Measurements from ENCODE around the gene HYCC1.

Gene HYCC1

DNA sequence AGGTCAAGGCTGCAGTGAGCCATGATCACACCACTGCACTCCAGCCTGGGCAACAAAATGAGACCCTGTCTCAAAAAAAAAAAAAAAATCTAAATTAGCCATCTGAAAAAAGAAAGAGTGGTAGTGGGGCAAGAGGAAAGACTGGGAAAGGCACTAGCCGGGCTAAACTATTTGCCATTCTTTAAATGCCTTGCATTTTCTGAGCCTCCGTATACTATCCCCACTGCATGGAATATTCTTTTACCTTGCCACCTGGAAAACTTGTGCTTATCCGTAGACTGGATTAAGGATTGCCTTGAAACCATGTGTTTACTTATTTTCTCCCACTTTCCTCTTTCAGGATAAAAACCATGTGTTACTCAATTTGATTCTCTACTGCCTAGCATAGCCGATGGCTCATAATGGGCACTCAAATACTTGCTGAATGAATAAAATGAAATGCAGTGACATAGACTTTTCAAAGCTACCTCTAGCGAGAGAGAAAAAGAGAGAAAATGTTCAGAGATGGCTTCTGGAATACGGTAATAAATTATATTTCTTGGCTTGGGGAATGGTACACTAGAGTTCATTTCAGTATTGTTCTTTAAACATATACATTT, 30.6 kb downstream of the HYCC1 start:
- Histone ChIP-seq H3K4ac (ENCODE audit: low read length) (no peak overlapping the region), H3K18ac (ENCODE audit: low read length) (no peak overlapping the region), H3K9ac (ENCODE audit: low read depth, low read length, poor library complexity) (no peak overlapping the region), H3K23ac (ENCODE audit: low read depth, low read length, poor library complexity) (no peak overlapping the region), H3K9me3 (replicated peaks in 1 of 2; ENCODE audit: control insufficient read depth in 2 of 2, insufficient read depth in 1 of 2, low read depth in 1 of 2, low read length in 2 of 2) (no peaks in the 10 kb centered on the region), H3K27ac (replicated peaks; ENCODE audit: low read length) (no peak overlapping the region), H2BK12ac (ENCODE audit: low read length) (no peak overlapping the region), H4K8ac (ENCODE audit: low read depth, low read length) (no peak overlapping the region), H3K79me1 (ENCODE audit: low read depth, low read length) (no peaks in the 10 kb centered on the region), H4K91ac (ENCODE audit: low read depth, low read length, poor library complexity) (no peak overlapping the region), H3K36me3 (replicated peaks in 1 of 2; ENCODE audit: control insufficient read depth in 2 of 2, insufficient read depth in 2 of 2, low read length in 2 of 2) (no peaks in the 10 kb centered on the region), H2BK120ac (ENCODE audit: low read depth, low read length) (no peak overlapping the region), H3K27me3 (ENCODE audit: control insufficient read depth in 3 of 3, insufficient read depth in 3 of 3, low read depth in 1 of 3, low read length in 3 of 3) (no peaks in the 10 kb centered on the region), H3K4me3 (ENCODE audit: low read length in 2 of 2) (no peak overlapping the region), H2BK5ac (ENCODE audit: low read length) (no peak overlapping the region), H3K4me2 (ENCODE audit: insufficient read depth, low read length, poor library complexity, severe bottlenecking) (no peak overlapping the region), H2AFZ (ENCODE audit: low read length) (no peak overlapping the region), H3K4me1 (ENCODE audit: control insufficient read depth in 2 of 2, insufficient read depth in 1 of 2, low read depth in 1 of 2, low read length in 2 of 2) (no peaks in the 10 kb centered on the region), H2AK5ac (ENCODE audit: low read depth, low read length) (no peak overlapping the region), H3K14ac (ENCODE audit: low read length) (no peak overlapping the region), H2BK15ac (ENCODE audit: low read length) (no peak overlapping the region)
- no peak for DNase-seq (ENCODE audit: low spot score)
- WGBS, 2 donors (ENCODE audit: extremely low coverage in 2 of 2, insufficient read length in 2 of 2, insufficient replicate concordance in 1 of 2) = no CpG with 5 or more reads among the region's 6 CpGs

DNA sequence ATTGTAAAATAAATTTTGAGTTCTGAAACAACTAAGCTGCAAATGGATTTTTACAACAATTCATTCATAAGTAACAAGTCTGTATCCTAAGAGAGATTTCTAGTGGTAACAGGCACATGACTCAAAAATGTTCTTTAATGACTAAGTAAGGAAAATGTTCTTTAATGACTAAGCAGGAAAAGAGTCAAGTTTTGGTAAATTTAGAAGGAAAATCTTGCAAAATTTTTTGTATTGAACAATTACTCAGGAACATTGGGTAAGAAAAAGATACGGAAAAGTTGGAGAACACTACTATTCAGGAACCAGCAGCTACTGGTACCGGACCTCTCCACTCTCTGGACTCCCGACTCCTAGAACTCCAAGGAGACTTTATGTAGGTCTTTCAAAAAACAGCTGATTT, 33.5 kb downstream of the HYCC1 start:
- Histone ChIP-seq H2AK5ac (ENCODE audit: low read depth, low read length) (no peak overlapping the region), H3K27me3 (ENCODE audit: control insufficient read depth in 3 of 3, insufficient read depth in 3 of 3, low read depth in 1 of 3, low read length in 3 of 3) (no peaks in the 10 kb centered on the region), H3K4me2 (ENCODE audit: insufficient read depth, low read length, poor library complexity, severe bottlenecking) (no peak overlapping the region), H3K36me3 (replicated peaks in 1 of 2; ENCODE audit: control insufficient read depth in 2 of 2, insufficient read depth in 2 of 2, low read length in 2 of 2) (peaks cover 0 to 29% of the 10 kb centered on the region in 2 donors), H3K14ac (ENCODE audit: low read length) (no peak overlapping the region), H2BK120ac (ENCODE audit: low read depth, low read length) (no peak overlapping the region), H3K9ac (ENCODE audit: low read depth, low read length, poor library complexity) (no peak overlapping the region), H3K9me3 (replicated peaks in 1 of 2; ENCODE audit: control insufficient read depth in 2 of 2, insufficient read depth in 1 of 2, low read depth in 1 of 2, low read length in 2 of 2) (no peaks in the 10 kb centered on the region), H2AFZ (ENCODE audit: low read length) (no peak overlapping the region), H4K8ac (ENCODE audit: low read depth, low read length) (no peak overlapping the region), H2BK12ac (ENCODE audit: low read length) (no peak overlapping the region), H2BK15ac (ENCODE audit: low read length) (no peak overlapping the region), H3K4me1 (ENCODE audit: control insufficient read depth in 2 of 2, insufficient read depth in 1 of 2, low read depth in 1 of 2, low read length in 2 of 2) (no peaks in the 10 kb centered on the region), H3K4me3 (ENCODE audit: low read length in 2 of 2) (no peak overlapping the region), H3K27ac (replicated peaks; ENCODE audit: low read length) (no peak overlapping the region), H3K79me1 (ENCODE audit: low read depth, low read length) (no peaks in the 10 kb centered on the region), H2BK5ac (ENCODE audit: low read length) (no peak overlapping the region), H3K4ac (ENCODE audit: low read length) (no peak overlapping the region), H3K18ac (ENCODE audit: low read length) (no peak overlapping the region), H4K91ac (ENCODE audit: low read depth, low read length, poor library complexity) (no peak overlapping the region), H3K23ac (ENCODE audit: low read depth, low read length, poor library complexity) (no peak overlapping the region)
- no peak for DNase-seq (ENCODE audit: low spot score)
- no CpG with 5 or more reads among the region's 3 CpGs for WGBS, 2 donors (ENCODE audit: extremely low coverage in 2 of 2, insufficient read length in 2 of 2, insufficient replicate concordance in 1 of 2)

GRCh38 chr7:22979861-22980260, 34.1 kb downstream of the HYCC1 start:
- no peaks in the 10 kb centered on the region for H3K9me3 ChIP-seq (replicated peaks in 1 of 2; ENCODE audit: control insufficient read depth in 2 of 2, insufficient read depth in 1 of 2, low read depth in 1 of 2, low read length in 2 of 2)
- no peaks in the 10 kb centered on the region for H3K4me1 ChIP-seq (ENCODE audit: control insufficient read depth in 2 of 2, insufficient read depth in 1 of 2, low read depth in 1 of 2, low read length in 2 of 2)
- H2BK120ac ChIP-seq (ENCODE audit: low read depth, low read length) = no peak overlapping the region
- H3K14ac ChIP-seq (ENCODE audit: low read length) = no peak overlapping the region
- no peak overlapping the region for H2BK5ac ChIP-seq (ENCODE audit: low read length)
- no peaks in the 10 kb centered on the region for H3K27me3 ChIP-seq (ENCODE audit: control insufficient read depth in 3 of 3, insufficient read depth in 3 of 3, low read depth in 1 of 3, low read length in 3 of 3)
- no peak overlapping the region for H3K27ac ChIP-seq (replicated peaks; ENCODE audit: low read length)
- no peak overlapping the region for H2AFZ ChIP-seq (ENCODE audit: low read length)
- no CpG with 5 or more reads among the region's 1 CpG for WGBS, 2 donors (ENCODE audit: extremely low coverage in 2 of 2, insufficient read length in 2 of 2, insufficient replicate concordance in 1 of 2)
- no peak overlapping the region for H4K8ac ChIP-seq (ENCODE audit: low read depth, low read length)
- no peak overlapping the region for H4K91ac ChIP-seq (ENCODE audit: low read depth, low read length, poor library complexity)
- H3K4me2 ChIP-seq (ENCODE audit: insufficient read depth, low read length, poor library complexity, severe bottlenecking) = no peak overlapping the region
- DNase-seq (ENCODE audit: low spot score) = no peak
- H2BK12ac ChIP-seq (ENCODE audit: low read length) = no peak overlapping the region
- no peak overlapping the region for H3K4ac ChIP-seq (ENCODE audit: low read length)
- no peak overlapping the region for H3K23ac ChIP-seq (ENCODE audit: low read depth, low read length, poor library complexity)
- no peak overlapping the region for H3K9ac ChIP-seq (ENCODE audit: low read depth, low read length, poor library complexity)
- no peaks in the 10 kb centered on the region for H3K79me1 ChIP-seq (ENCODE audit: low read depth, low read length)
- no peak overlapping the region for H2AK5ac ChIP-seq (ENCODE audit: low read depth, low read length)
- H3K36me3 ChIP-seq (replicated peaks in 1 of 2; ENCODE audit: control insufficient read depth in 2 of 2, insufficient read depth in 2 of 2, low read length in 2 of 2) = peaks cover 0 to 34% of the 10 kb centered on the region in 2 donors
- no peak overlapping the region for H3K18ac ChIP-seq (ENCODE audit: low read length)
- no peak overlapping the region for H2BK15ac ChIP-seq (ENCODE audit: low read length)
- H3K4me3 ChIP-seq (ENCODE audit: low read length in 2 of 2) = no peak overlapping the region

DNA sequence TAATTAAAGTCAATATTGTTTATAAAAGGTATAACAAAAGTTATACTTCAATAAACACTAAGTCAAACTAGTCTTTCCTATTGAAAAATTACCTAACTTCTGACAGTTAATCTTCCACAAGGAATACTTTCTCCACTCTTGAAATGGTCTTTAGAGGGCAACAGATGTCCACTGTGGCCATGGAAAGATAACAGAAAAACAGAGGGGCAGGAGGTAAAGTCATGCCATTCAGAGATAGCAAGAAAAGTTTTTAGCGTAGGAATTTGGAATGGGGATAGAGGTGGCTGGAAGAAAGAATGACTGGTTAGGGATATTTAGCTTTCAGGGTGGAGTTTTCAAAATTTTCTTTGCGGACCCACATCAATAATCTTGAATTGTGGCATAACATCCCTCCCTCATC, 34.7 kb downstream of the HYCC1 start:
- no peak overlapping the region for H3K9ac ChIP-seq (ENCODE audit: low read depth, low read length, poor library complexity)
- H3K18ac ChIP-seq (ENCODE audit: low read length) = no peak overlapping the region
- WGBS, 2 donors (ENCODE audit: extremely low coverage in 2 of 2, insufficient read length in 2 of 2, insufficient replicate concordance in 1 of 2) = no CpG with 5 or more reads among the region's 2 CpGs
- no peak overlapping the region for H2AK5ac ChIP-seq (ENCODE audit: low read depth, low read length)
- H3K4me2 ChIP-seq (ENCODE audit: insufficient read depth, low read length, poor library complexity, severe bottlenecking) = no peak overlapping the region
- H2AFZ ChIP-seq (ENCODE audit: low read length) = no peak overlapping the region
- no peaks in the 10 kb centered on the region for H3K79me1 ChIP-seq (ENCODE audit: low read depth, low read length)
- no peak overlapping the region for H4K8ac ChIP-seq (ENCODE audit: low read depth, low read length)
- no peaks in the 10 kb centered on the region for H3K27me3 ChIP-seq (ENCODE audit: control insufficient read depth in 3 of 3, insufficient read depth in 3 of 3, low read depth in 1 of 3, low read length in 3 of 3)
- H3K9me3 ChIP-seq (replicated peaks in 1 of 2; ENCODE audit: control insufficient read depth in 2 of 2, insufficient read depth in 1 of 2, low read depth in 1 of 2, low read length in 2 of 2) = no peaks in the 10 kb centered on the region
- no peak overlapping the region for H2BK120ac ChIP-seq (ENCODE audit: low read depth, low read length)
- H3K27ac ChIP-seq (replicated peaks; ENCODE audit: low read length) = no peak overlapping the region
- H3K14ac ChIP-seq (ENCODE audit: low read length) = no peak overlapping the region
- no peak overlapping the region for H2BK5ac ChIP-seq (ENCODE audit: low read length)
- no peak overlapping the region for H2BK15ac ChIP-seq (ENCODE audit: low read length)
- no peak overlapping the region for H2BK12ac ChIP-seq (ENCODE audit: low read length)
- H3K23ac ChIP-seq (ENCODE audit: low read depth, low read length, poor library complexity) = no peak overlapping the region
- no peaks in the 10 kb centered on the region for H3K4me1 ChIP-seq (ENCODE audit: control insufficient read depth in 2 of 2, insufficient read depth in 1 of 2, low read depth in 1 of 2, low read length in 2 of 2)
- peaks cover 0 to 40% of the 10 kb centered on the region in 2 donors for H3K36me3 ChIP-seq (replicated peaks in 1 of 2; ENCODE audit: control insufficient read depth in 2 of 2, insufficient read depth in 2 of 2, low read length in 2 of 2)
- no peak overlapping the region for H4K91ac ChIP-seq (ENCODE audit: low read depth, low read length, poor library complexity)
- DNase-seq (ENCODE audit: low spot score) = no peak
- no peak overlapping the region for H3K4me3 ChIP-seq (ENCODE audit: low read length in 2 of 2)
- H3K4ac ChIP-seq (ENCODE audit: low read length) = no peak overlapping the region

Data from neuronal stem cell (in vitro differentiated cells).